ENCODE data around the gene PRDX2. TPM values are rescaled to one million over a fixed set of nuclear protein-coding genes. Genes with fewer than 3 reads are reported as not detected.

PRDX2 gene
- total RNA-seq, 1 donor from 2014 or later: 235 TPM

GRCh38 chr19:12815088-12815487 lies 13.5 kb upstream of the PRDX2 start:
- H3K36me3 Mint-ChIP-seq (ENCODE audit: unreplicated experiment): peaks cover 2% of the 10 kb centered on the region
- no peaks in the 10 kb centered on the region for H3K9me3 Mint-ChIP-seq (ENCODE audit: unreplicated experiment)
- no peak for DNase-seq (ENCODE audit: extremely low spot score, unreplicated experiment)
- H3K27me3 Mint-ChIP-seq (ENCODE audit: unreplicated experiment): no peaks in the 10 kb centered on the region
- no peaks in the 10 kb centered on the region for H3K4me1 Mint-ChIP-seq (ENCODE audit: unreplicated experiment)
- no peak overlapping the region for H3K4me3 Mint-ChIP-seq (ENCODE audit: unreplicated experiment)
- H3K27ac Mint-ChIP-seq (ENCODE audit: unreplicated experiment): no peak overlapping the region
- TF ChIP-seq CTCF (IDR thresholded peaks at IDR 0.05): no peak

- no peak for TF ChIP-seq CTCF (IDR thresholded peaks at IDR 0.05)
- Mint-ChIP-seq H3K4me1 (ENCODE audit: unreplicated experiment) (peaks cover 23% of the 10 kb centered on the region), H3K36me3 (ENCODE audit: unreplicated experiment) (no peaks in the 10 kb centered on the region), H3K27ac (ENCODE audit: unreplicated experiment) (peak within 1 kb of the TSS; percentile 90), H3K9me3 (ENCODE audit: unreplicated experiment) (no peaks in the 10 kb centered on the region), H3K27me3 (ENCODE audit: unreplicated experiment) (no peaks in the 10 kb centered on the region), H3K4me3 (ENCODE audit: unreplicated experiment) (peak within 1 kb of the TSS; percentile 91)
- peak; percentile 97 for DNase-seq (ENCODE audit: extremely low spot score, unreplicated experiment)
These were observed 4.9 kb upstream of the PRDX2 start, which contains the start of gene RNASEH2A for GRCh38 chr19:12806242-12807081. Gene RNASEH2A (plus strand): TSS chr19:12806584. CDS start chr19:12806674, 90 bp downstream.

- H3K36me3 Mint-ChIP-seq (ENCODE audit: unreplicated experiment): no peaks in the 10 kb centered on the region
- TF ChIP-seq CTCF (IDR thresholded peaks at IDR 0.05): no peak
These were observed 2.5 kb upstream of the PRDX2 start for GRCh38 chr19:12804051-12804450.

GRCh38 chr19:12802267-12803106 lies 887 bp upstream of the PRDX2 start:
- no peaks in the 10 kb centered on the region for H3K36me3 Mint-ChIP-seq (ENCODE audit: unreplicated experiment)
- DNase-seq (ENCODE audit: extremely low spot score, unreplicated experiment): no peak
- TF ChIP-seq CTCF (IDR thresholded peaks at IDR 0.05): no peak

More at GRCh38 chr19:12804051-12804450, 2.5 kb upstream of the PRDX2 start:
- DNase-seq (ENCODE audit: extremely low spot score, unreplicated experiment): no peak
- Mint-ChIP-seq H3K9me3 (ENCODE audit: unreplicated experiment) (no peaks in the 10 kb centered on the region), H3K4me3 (ENCODE audit: unreplicated experiment) (no peak overlapping the region), H3K27me3 (ENCODE audit: unreplicated experiment) (no peaks in the 10 kb centered on the region), H3K4me1 (ENCODE audit: unreplicated experiment) (peaks cover 31% of the 10 kb centered on the region), H3K27ac (ENCODE audit: unreplicated experiment) (no peak overlapping the region)

More at GRCh38 chr19:12802267-12803106, 887 bp upstream of the PRDX2 start:
- Mint-ChIP-seq H3K4me3 (ENCODE audit: unreplicated experiment) (peak overlapping the region; percentile 85), H3K9me3 (ENCODE audit: unreplicated experiment) (no peaks in the 10 kb centered on the region), H3K27me3 (ENCODE audit: unreplicated experiment) (no peaks in the 10 kb centered on the region), H3K4me1 (ENCODE audit: unreplicated experiment) (peaks cover 30% of the 10 kb centered on the region), H3K27ac (ENCODE audit: unreplicated experiment) (peak overlapping the region; percentile 35)
